Breast epithelium (tissue), 3 donors: ENCODE results near the gene IQCE.

Experiments
- CTCF ChIP-seq, 3 donors: fragments of 450-650 bp; IDR thresholded peaks; one replicate each; pipeline ENCODE4 v1.5.1; 2016 to 2017; ENCODE audit warnings: antibody characterized with exemption in 3 of 3, mild to moderate bottlenecking in 3 of 3, moderate library complexity in 3 of 3
- POLR2A ChIP-seq: fragments of 450-650 bp; IDR thresholded peaks from one replicate; pipeline ENCODE4 v1.6.1; 2016; ENCODE audit warnings: antibody characterized with exemption, mild to moderate bottlenecking, moderate library complexity

GRCh38 chr7:2613931-2614600, 55.3 kb downstream of the IQCE start:
- no peak for TF ChIP-seq CTCF (IDR thresholded peaks at IDR 0.05)
- no peak for TF ChIP-seq POLR2A
